Smooth muscle cell (in vitro differentiated cells): ENCODE results near the gene EXOC4. TPM values are rescaled to one million over a fixed set of nuclear protein-coding genes. Genes with fewer than 3 reads are reported as not detected.
"Not testable (repeated sequence)": the region's sequence is repeated elsewhere in the genome, so short reads cannot be mapped to it uniquely, and the experiment has no call there.

ENCODE experiments used
- DNase-seq: peaks from one replicate; lab custom pipeline; 2025; ENCODE audit not compliant: unreplicated experiment; lab: John Stamatoyannopoulos, UW
- H2AFZ ChIP-seq: fragments of 200-600 bp; sonication (generic); 2 replicates; pipeline ENCODE4 v1.6.0; 2016; ENCODE audit warnings: antibody characterized with exemption, low read depth, mild to moderate bottlenecking
- H3F3A ChIP-seq: fragments of 200-600 bp; sonication (generic); 2 replicates; pipeline ENCODE4 v1.6.0; 2017; ENCODE audit warnings: antibody characterized with exemption, low read depth
- H3K27ac ChIP-seq: fragments of 200-600 bp; sonication (generic); 2 replicates; pipeline ENCODE4 v1.5.1; 2016; ENCODE audit warnings: low read depth, mild to moderate bottlenecking
- H3K27me3 ChIP-seq: fragments of 200-600 bp; sonication (generic); 2 replicates; pipeline ENCODE4 v1.6.1; 2016; ENCODE audit warnings: low read depth, mild to moderate bottlenecking
- H3K36me3 ChIP-seq: fragments of 200-600 bp; sonication (generic); 2 replicates; pipeline ENCODE4 v1.5.1; 2016; ENCODE audit warnings: low read depth
- H3K4me1 ChIP-seq: fragments of 200-600 bp; sonication (generic); 2 replicates; pipeline ENCODE4 v1.5.1; 2016; ENCODE audit warnings: low read depth
- H3K4me2 ChIP-seq: fragments of 200-600 bp; sonication (generic); 2 replicates; pipeline ENCODE4 v1.6.0; 2016; ENCODE audit warnings: mild to moderate bottlenecking
- H3K4me3 ChIP-seq: fragments of 200-600 bp; sonication (generic); 2 replicates; pipeline ENCODE4 v1.5.1; 2016; ENCODE audit warnings: mild to moderate bottlenecking
- H3K79me2 ChIP-seq: fragments of 200-600 bp; sonication (generic); 2 replicates; pipeline ENCODE4 v1.6.0; 2016; ENCODE audit warnings: low read depth, mild to moderate bottlenecking
- H3K9ac ChIP-seq: fragments of 200-600 bp; sonication (generic); 2 replicates; pipeline ENCODE4 v1.6.0; 2016; ENCODE audit warnings: low read depth
- H3K9me3 ChIP-seq: fragments of 200-600 bp; sonication (generic); replicated peaks from 2 replicates; pipeline ENCODE4 v1.5.1; 2016; ENCODE audit warnings: low read depth
- H4K20me1 ChIP-seq: fragments of 200-600 bp; sonication (generic); 2 replicates; pipeline ENCODE4 v1.6.0; 2016; ENCODE audit warnings: low read depth
- WGBS: methylation state at CpG from one replicate; pipeline ENCODE4 v1.1.7; 2016; ENCODE audit warnings: low lambda C conversion rate; 5-methylcytosine and 5-hydroxymethylcytosine counted together
- polyA plus RNA-seq: library from polyadenylated mRNA; unstranded; fragments of >200 nt; fragmentation: Nextera tagmentation; extraction: Ambion mirVana; gene quantifications from 2 replicates; pipeline ENCODE4 v1.2.1, GENCODE V29; 2016
- total RNA-seq: library from RNA; depleted of rRNA; stranded (reverse); fragments of >200 nt; gene quantifications from 2 replicates; pipeline ENCODE4 v1.2.3, GENCODE V29; 2014
- TF ChIP-seq, protein P1 (sequence below): fragments of 200-600 bp; sonication (generic); IDR thresholded peaks from 2 replicates; pipeline ENCODE4 v1.5.1; 2017; ENCODE audit warnings: borderline replicate concordance, mild to moderate bottlenecking, antibody characterized with exemption; ENCODE audit not compliant: insufficient read depth, poor library complexity, severe bottlenecking

Gene EXOC4
- total and polyA plus RNA-seq, 2 experiments from 2014 or later, result 21.5 to 47.1 TPM

DNA sequence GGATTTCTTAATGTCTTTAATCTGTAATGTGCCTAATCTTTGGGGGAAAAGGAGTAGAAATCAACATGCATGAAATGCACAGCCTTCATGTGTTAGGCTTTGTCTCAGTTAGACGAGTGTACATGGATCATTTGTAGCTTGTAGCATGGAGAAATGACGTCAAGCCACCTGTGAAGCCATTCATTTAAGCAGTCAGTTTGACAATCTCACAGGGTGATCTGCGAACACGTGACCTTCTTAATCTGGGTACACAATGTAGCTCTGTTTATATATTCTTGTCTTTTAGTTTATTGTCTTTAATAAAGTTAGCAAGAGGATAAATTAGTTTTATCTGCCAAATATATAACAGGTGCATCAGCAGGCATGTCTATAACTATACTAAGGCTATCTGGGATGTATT, 522.3 kb downstream of the EXOC4 start:
- H3K27ac ChIP-seq, result no peak overlapping the region
- no peaks in the 10 kb centered on the region for H3K4me1 ChIP-seq
- 98% methylated on average over 4 of the region's 4 CpGs for WGBS
- no peaks in the 10 kb centered on the region for H3K9me3 ChIP-seq
- H3K27me3 ChIP-seq, result no peaks in the 10 kb centered on the region
- TF ChIP-seq, protein P1, sequence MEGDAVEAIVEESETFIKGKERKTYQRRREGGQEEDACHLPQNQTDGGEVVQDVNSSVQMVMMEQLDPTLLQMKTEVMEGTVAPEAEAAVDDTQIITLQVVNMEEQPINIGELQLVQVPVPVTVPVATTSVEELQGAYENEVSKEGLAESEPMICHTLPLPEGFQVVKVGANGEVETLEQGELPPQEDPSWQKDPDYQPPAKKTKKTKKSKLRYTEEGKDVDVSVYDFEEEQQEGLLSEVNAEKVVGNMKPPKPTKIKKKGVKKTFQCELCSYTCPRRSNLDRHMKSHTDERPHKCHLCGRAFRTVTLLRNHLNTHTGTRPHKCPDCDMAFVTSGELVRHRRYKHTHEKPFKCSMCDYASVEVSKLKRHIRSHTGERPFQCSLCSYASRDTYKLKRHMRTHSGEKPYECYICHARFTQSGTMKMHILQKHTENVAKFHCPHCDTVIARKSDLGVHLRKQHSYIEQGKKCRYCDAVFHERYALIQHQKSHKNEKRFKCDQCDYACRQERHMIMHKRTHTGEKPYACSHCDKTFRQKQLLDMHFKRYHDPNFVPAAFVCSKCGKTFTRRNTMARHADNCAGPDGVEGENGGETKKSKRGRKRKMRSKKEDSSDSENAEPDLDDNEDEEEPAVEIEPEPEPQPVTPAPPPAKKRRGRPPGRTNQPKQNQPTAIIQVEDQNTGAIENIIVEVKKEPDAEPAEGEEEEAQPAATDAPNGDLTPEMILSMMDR, result no peak
- H3K4me2 ChIP-seq, result no peak overlapping the region
- H3K9ac ChIP-seq, result no peak overlapping the region
- H3K79me2 ChIP-seq, result no peaks in the 10 kb centered on the region
- no peak overlapping the region for H3K4me3 ChIP-seq
- H4K20me1 ChIP-seq, result no peaks in the 10 kb centered on the region
- H3F3A ChIP-seq, result no peaks in the 10 kb centered on the region
- DNase-seq, result no peak
- H2AFZ ChIP-seq, result no peak overlapping the region
- no peaks in the 10 kb centered on the region for H3K36me3 ChIP-seq

DNA sequence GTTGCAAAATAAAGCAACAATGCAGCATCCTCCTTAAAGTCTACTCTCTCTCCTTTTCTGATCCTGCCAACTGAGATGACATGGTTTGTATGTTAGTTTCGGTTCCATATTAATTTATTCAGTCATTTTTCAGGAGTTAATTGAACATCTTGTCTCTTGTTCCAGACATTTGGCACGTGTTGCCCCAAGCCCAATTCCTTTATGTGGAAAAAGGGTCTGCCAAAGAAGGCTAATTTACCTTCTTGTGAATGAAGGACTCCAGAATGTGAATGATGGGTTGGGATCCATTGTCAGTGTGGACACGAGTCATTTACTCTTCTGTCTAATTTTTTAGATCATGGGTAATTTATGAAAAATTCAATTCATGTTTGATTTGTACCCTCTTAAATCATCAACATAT, 523.4 kb downstream of the EXOC4 start:
- Histone ChIP-seq H3K27ac (no peak overlapping the region), H2AFZ (no peak overlapping the region), H3K9ac (no peak overlapping the region), H3F3A (no peaks in the 10 kb centered on the region), H3K79me2 (no peaks in the 10 kb centered on the region), H3K9me3 (no peaks in the 10 kb centered on the region), H3K4me2 (no peak overlapping the region), H3K27me3 (no peaks in the 10 kb centered on the region), H4K20me1 (no peaks in the 10 kb centered on the region), H3K36me3 (no peaks in the 10 kb centered on the region), H3K4me3 (no peak overlapping the region), H3K4me1 (no peaks in the 10 kb centered on the region)
- WGBS, result 100% methylated on average over 3 of the region's 3 CpGs
- DNase-seq, result no peak
- TF ChIP-seq, protein P1, result no peak

DNA sequence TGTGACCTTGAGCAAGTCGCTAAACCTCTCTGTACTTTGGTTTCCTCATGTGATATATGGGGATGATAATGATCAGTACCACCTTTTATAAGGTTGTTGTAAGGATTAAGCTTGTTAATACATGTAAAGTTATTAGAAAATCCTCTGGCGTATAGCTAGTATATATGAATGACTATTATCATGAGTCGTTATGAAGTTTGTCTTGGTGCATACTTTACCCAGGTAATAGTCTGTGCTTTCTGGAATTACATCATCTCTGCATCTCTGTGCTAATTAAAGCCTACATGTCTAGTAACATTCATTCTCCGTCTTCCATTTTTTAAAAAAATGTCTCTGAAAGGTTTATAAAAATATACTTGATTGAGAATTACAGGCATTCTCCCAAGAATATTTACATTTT, 524.8 kb downstream of the EXOC4 start:
- WGBS, result 90% methylated on average over 4 of the region's 4 CpGs
- H3K9ac ChIP-seq, result no peak overlapping the region
- no peak overlapping the region for H2AFZ ChIP-seq
- H3K4me2 ChIP-seq, result no peak overlapping the region
- H3K9me3 ChIP-seq, result no peaks in the 10 kb centered on the region
- H3K27me3 ChIP-seq, result no peaks in the 10 kb centered on the region
- H3K79me2 ChIP-seq, result no peaks in the 10 kb centered on the region
- TF ChIP-seq, protein P1, result no peak
- no peak overlapping the region for H3K4me3 ChIP-seq
- no peaks in the 10 kb centered on the region for H3F3A ChIP-seq
- DNase-seq, result no peak
- H3K4me1 ChIP-seq, result no peaks in the 10 kb centered on the region
- H4K20me1 ChIP-seq, result no peaks in the 10 kb centered on the region
- no peaks in the 10 kb centered on the region for H3K36me3 ChIP-seq
- no peak overlapping the region for H3K27ac ChIP-seq

DNA sequence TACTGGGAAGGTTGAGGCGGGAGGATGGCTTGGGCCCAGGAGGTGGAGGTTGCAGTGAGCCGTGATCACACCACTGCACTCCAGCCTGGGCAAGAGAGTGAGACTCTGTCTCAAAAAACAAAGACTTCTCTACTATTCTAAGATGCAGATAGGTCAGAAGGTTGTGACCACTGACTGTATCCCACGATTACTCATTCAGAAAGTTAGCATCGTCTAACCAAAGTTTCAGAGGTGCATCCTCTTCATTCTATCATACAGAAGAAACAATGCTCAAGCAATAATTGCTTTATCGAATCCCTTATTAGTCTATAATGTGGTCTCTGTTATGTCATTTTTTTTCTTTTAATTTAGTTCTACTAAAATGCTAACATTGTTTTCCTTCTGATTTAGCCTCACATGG, 525.6 kb downstream of the EXOC4 start:
- DNase-seq, result no peak
- WGBS, result 97% methylated on average over 5 of the region's 5 CpGs
- Histone ChIP-seq H3K4me1 (no peaks in the 10 kb centered on the region), H3K36me3 (no peaks in the 10 kb centered on the region), H3K27me3 (no peaks in the 10 kb centered on the region), H4K20me1 (no peaks in the 10 kb centered on the region), H3K4me2 (no peak overlapping the region), H3K27ac (no peak overlapping the region), H3K9ac (no peak overlapping the region), H3K4me3 (no peak overlapping the region), H3K79me2 (no peaks in the 10 kb centered on the region), H3K9me3 (no peaks in the 10 kb centered on the region), H3F3A (no peaks in the 10 kb centered on the region), H2AFZ (no peak overlapping the region)
- TF ChIP-seq, protein P1, result no peak

DNA sequence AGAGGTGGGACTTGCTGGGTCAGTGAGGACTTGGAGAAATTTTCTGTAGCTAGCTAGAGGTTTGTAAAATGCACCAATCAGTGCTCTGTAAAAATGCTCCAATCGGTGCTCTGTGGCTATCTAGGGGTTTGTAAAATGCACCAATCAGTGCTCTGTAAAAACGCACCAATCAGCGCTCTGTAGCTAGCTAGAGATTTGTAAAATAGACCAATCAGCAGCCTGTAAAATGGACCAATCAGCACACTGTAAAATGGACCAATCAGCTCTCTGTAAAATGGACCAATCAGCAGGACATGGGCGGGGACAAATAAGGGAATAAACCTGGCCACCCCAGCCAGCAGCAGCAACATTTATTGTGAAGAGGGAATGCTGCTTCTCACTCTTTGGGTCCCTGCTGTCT, 526.7 kb downstream of the EXOC4 start:
- not testable (repeated sequence) for H3K4me3 ChIP-seq, DNase-seq, H4K20me1 ChIP-seq, H3K4me1 ChIP-seq, H2AFZ ChIP-seq, H3K79me2 ChIP-seq, H3K9ac ChIP-seq, H3K36me3 ChIP-seq, H3K9me3 ChIP-seq, H3K27me3 ChIP-seq, H3K27ac ChIP-seq, H3F3A ChIP-seq, H3K4me2 ChIP-seq
- WGBS, result 97% methylated on average over 4 of the region's 4 CpGs
